Hepatocyte (in vitro differentiated cells): Measurements from ENCODE around the gene UVSSA. TPM values are rescaled to one million over a fixed set of nuclear protein-coding genes. Genes with fewer than 3 reads are reported as not detected.
"Not testable (repeated sequence)": the region's sequence is repeated elsewhere in the genome, so short reads cannot be mapped to it uniquely, and the experiment has no call there.

Experiments used
- DNase-seq: peaks from one replicate; pipeline ENCODE4 v3.0.0-alpha.2; 2016; ENCODE audit warnings: low spot score
- H2AFZ ChIP-seq: fragments of 200-600 bp; sonication (generic); 2 replicates; pipeline ENCODE4 v1.6.0; 2016; ENCODE audit warnings: antibody characterized with exemption, mild to moderate bottlenecking
- H3K27ac ChIP-seq: fragments of 200-600 bp; sonication (generic); 2 replicates; pipeline ENCODE4 v1.5.1; 2016; ENCODE audit warnings: mild to moderate bottlenecking
- H3K27me3 ChIP-seq: fragments of 200-600 bp; sonication (generic); 2 replicates; pipeline ENCODE4 v1.6.1; 2016
- H3K36me3 ChIP-seq: fragments of 200-600 bp; sonication (generic); replicated peaks from 2 replicates; pipeline ENCODE4 v1.5.1; 2016; ENCODE audit warnings: low read depth; ENCODE audit not compliant: insufficient read depth
- H3K4me1 ChIP-seq: fragments of 200-600 bp; sonication (generic); 2 replicates; pipeline ENCODE4 v1.5.1; 2016; ENCODE audit warnings: mild to moderate bottlenecking, moderate library complexity; ENCODE audit not compliant: insufficient read depth
- H3K4me2 ChIP-seq: fragments of 200-600 bp; sonication (generic); 2 replicates; pipeline ENCODE4 v1.6.0; 2016
- H3K4me3 ChIP-seq: fragments of 200-600 bp; sonication (generic); 2 replicates; pipeline ENCODE4 v1.5.1; 2016; ENCODE audit warnings: mild to moderate bottlenecking
- H3K79me2 ChIP-seq: fragments of 200-600 bp; sonication (generic); 2 replicates; pipeline ENCODE4 v1.6.0; 2017; ENCODE audit warnings: mild to moderate bottlenecking
- H3K9me2 ChIP-seq: fragments of 200-600 bp; sonication (generic); replicated peaks from 2 replicates; pipeline ENCODE4 v1.6.0; 2017; ENCODE audit warnings: mild to moderate bottlenecking; ENCODE audit not compliant: insufficient read depth
- H3K9me3 ChIP-seq: fragments of 200-600 bp; sonication (generic); 2 replicates; pipeline ENCODE4 v1.5.1; 2016; ENCODE audit warnings: low read depth, mild to moderate bottlenecking
- H4K20me1 ChIP-seq: fragments of 200-600 bp; sonication (generic); 2 replicates; pipeline ENCODE4 v1.6.0; 2016; ENCODE audit warnings: mild to moderate bottlenecking; ENCODE audit not compliant: insufficient read depth, poor library complexity, severe bottlenecking
- EZH2 ChIP-seq: fragments of 200-600 bp; sonication (generic); IDR thresholded peaks from 2 replicates; pipeline ENCODE4 v1.6.1; 2016; ENCODE audit warnings: antibody characterized with exemption, mild to moderate bottlenecking, borderline replicate concordance
- EZH2phosphoT487 ChIP-seq: fragments of 200-600 bp; sonication (generic); IDR thresholded peaks from one replicate; pipeline ENCODE4 v1.6.1; 2018; ENCODE audit warnings: antibody characterized with exemption, mild to moderate bottlenecking, low read depth, moderate library complexity; ENCODE audit not compliant: unreplicated experiment, severe bottlenecking
- whole genome bisulfite sequencing: methylation state at CpG from one replicate; pipeline ENCODE4 v1.1.6; 2016; ENCODE audit warnings: low lambda C conversion rate; ENCODE audit errors: missing lambda C conversion rate; 5-methylcytosine and 5-hydroxymethylcytosine counted together
- polyA plus RNA-seq: library from polyadenylated mRNA; unstranded; fragments of >200 nt; fragmentation: Nextera tagmentation; extraction: Ambion mirVana; gene quantifications from 2 replicates; pipeline ENCODE4 v1.2.1, GENCODE V29; 2016
- total RNA-seq: library from RNA; depleted of rRNA; stranded (reverse); fragments of >200 nt; gene quantifications from 2 replicates; pipeline ENCODE4 v1.2.3, GENCODE V29; 2014
- TF ChIP-seq, protein P1 (sequence below): fragments of 200-600 bp; sonication (generic); IDR thresholded peaks from 2 replicates; pipeline ENCODE4 v1.5.1; 2016; ENCODE audit warnings: antibody characterized with exemption, mild to moderate bottlenecking; ENCODE audit not compliant: poor library complexity

The UVSSA gene
- total and polyA plus RNA-seq, 2 experiments from 2014 or later = 10.6 to 11.0 TPM

DNA sequence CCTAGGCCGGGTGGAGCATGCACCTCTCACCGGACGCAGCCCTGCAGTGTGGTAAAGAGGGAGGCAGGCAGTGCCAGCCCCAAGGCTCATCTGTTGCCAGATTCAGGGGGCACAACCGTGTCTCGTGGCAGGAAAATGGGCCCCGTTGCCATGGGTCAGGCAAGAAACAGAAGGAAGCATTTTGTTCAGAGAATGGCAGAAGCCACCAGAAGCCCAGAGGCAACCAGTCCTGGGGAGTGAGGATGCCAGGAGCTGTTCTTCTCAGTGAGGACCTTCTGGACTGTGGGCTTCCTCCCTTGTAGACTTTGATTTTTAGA is 12.5 kb upstream of the UVSSA start:
- H3K9me3 ChIP-seq = no peaks in the 10 kb centered on the region
- H3K9me2 ChIP-seq = no peaks in the 10 kb centered on the region
- DNase-seq = no peak
- TF ChIP-seq, protein P1, sequence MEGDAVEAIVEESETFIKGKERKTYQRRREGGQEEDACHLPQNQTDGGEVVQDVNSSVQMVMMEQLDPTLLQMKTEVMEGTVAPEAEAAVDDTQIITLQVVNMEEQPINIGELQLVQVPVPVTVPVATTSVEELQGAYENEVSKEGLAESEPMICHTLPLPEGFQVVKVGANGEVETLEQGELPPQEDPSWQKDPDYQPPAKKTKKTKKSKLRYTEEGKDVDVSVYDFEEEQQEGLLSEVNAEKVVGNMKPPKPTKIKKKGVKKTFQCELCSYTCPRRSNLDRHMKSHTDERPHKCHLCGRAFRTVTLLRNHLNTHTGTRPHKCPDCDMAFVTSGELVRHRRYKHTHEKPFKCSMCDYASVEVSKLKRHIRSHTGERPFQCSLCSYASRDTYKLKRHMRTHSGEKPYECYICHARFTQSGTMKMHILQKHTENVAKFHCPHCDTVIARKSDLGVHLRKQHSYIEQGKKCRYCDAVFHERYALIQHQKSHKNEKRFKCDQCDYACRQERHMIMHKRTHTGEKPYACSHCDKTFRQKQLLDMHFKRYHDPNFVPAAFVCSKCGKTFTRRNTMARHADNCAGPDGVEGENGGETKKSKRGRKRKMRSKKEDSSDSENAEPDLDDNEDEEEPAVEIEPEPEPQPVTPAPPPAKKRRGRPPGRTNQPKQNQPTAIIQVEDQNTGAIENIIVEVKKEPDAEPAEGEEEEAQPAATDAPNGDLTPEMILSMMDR = no peak
- TF ChIP-seq EZH2phosphoT487 (no peak), EZH2 (no peak)
- H4K20me1 ChIP-seq = no peaks in the 10 kb centered on the region
- WGBS = 95% methylated on average over 6 of the region's 6 CpGs
- H3K4me3 ChIP-seq = no peak overlapping the region
- no peaks in the 10 kb centered on the region for H3K4me1 ChIP-seq
- no peak overlapping the region for H3K27ac ChIP-seq
- no peak overlapping the region for H3K4me2 ChIP-seq
- H2AFZ ChIP-seq = no peak overlapping the region
- H3K36me3 ChIP-seq = no peaks in the 10 kb centered on the region
- no peaks in the 10 kb centered on the region for H3K79me2 ChIP-seq
- H3K27me3 ChIP-seq = no peaks in the 10 kb centered on the region

DNA sequence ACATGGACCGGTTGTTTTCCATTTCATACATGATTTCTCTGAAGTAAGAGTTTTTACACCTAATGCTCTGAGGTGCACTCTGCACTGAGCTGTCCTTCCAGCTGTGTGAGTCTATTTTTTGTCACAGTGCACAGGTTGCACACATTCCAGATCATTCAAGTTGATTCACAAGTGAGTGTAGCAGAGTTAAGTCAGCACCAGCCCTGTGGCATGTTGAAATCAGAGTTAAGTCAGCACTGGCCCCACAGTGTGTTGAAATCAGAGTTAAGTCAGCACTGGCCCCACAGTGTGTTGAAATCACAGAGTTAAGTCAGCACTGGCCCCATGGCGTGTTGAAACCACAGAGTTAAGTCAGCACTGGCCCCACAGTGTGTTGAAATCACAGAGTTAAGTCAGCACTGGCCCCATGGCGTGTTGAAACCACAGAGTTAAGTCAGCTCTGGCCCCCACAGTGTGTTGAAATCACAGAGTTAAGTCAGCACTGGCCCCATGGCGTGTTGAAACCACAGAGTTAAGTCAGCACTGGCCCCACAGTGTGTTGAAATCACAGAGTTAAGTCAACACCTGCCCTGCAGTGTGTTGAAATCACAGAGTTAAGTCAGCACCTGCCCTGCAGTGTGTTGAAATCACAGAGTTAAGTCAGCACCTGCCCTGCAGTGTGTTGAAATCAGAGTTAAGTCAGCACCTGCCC is 11.7 kb upstream of the UVSSA start:
- H3K27me3 ChIP-seq, H3K4me2 ChIP-seq, H2AFZ ChIP-seq, H4K20me1 ChIP-seq, H3K9me2 ChIP-seq, H3K36me3 ChIP-seq, H3K27ac ChIP-seq, H3K4me3 ChIP-seq, H3K4me1 ChIP-seq, H3K79me2 ChIP-seq, DNase-seq, H3K9me3 ChIP-seq: not testable (repeated sequence)
- WGBS = over 99% methylated on average over 4 of the region's 4 CpGs

- H3K9me3 ChIP-seq = no peaks in the 10 kb centered on the region
- TF ChIP-seq EZH2phosphoT487 = no peak
- TF ChIP-seq, protein P1 = no peak
- no peak for TF ChIP-seq EZH2
- WGBS = 96% methylated on average over 7 of the region's 7 CpGs
Observed at GRCh38 chr4:1336088-1336491, 10.9 kb upstream of the UVSSA start.

GRCh38 chr4:1337376-1337831 is 9.6 kb upstream of the UVSSA start:
- TF ChIP-seq EZH2phosphoT487 = no peak
- TF ChIP-seq, protein P1 = no peak
- TF ChIP-seq EZH2 = no peak
- H3K27ac ChIP-seq = peak overlapping the region; percentile 43

More at GRCh38 chr4:1336088-1336491, 10.9 kb upstream of the UVSSA start:
- no peak overlapping the region for H3K4me3 ChIP-seq
- H3K27me3 ChIP-seq = no peaks in the 10 kb centered on the region
- no peaks in the 10 kb centered on the region for H3K9me2 ChIP-seq
- no peaks in the 10 kb centered on the region for H3K4me1 ChIP-seq
- no peak overlapping the region for H3K4me2 ChIP-seq
- no peaks in the 10 kb centered on the region for H3K79me2 ChIP-seq
- no peak overlapping the region for H3K27ac ChIP-seq
- H3K36me3 ChIP-seq = no peaks in the 10 kb centered on the region
- no peaks in the 10 kb centered on the region for H4K20me1 ChIP-seq
- H2AFZ ChIP-seq = no peak overlapping the region
- no peak for DNase-seq

More at GRCh38 chr4:1337376-1337831, 9.6 kb upstream of the UVSSA start:
- Histone ChIP-seq H3K4me3 (no peak overlapping the region), H3K36me3 (no peaks in the 10 kb centered on the region), H2AFZ (no peak overlapping the region), H3K9me2 (no peaks in the 10 kb centered on the region), H4K20me1 (no peaks in the 10 kb centered on the region), H3K27me3 (no peaks in the 10 kb centered on the region), H3K9me3 (no peaks in the 10 kb centered on the region), H3K4me2 (no peak overlapping the region), H3K79me2 (no peaks in the 10 kb centered on the region), H3K4me1 (no peaks in the 10 kb centered on the region)
- WGBS = 83% methylated on average over 11 of the region's 11 CpGs
- peak; percentile 51 for DNase-seq
